IMR-90 (cell line): ENCODE measurements around the gene ITGAE. TPM values are rescaled to one million over a fixed set of nuclear protein-coding genes. Genes with fewer than 3 reads are reported as not detected.

Source experiments
- ATAC-seq: fragments of 200-7000 bp; cut with Tn5 transposase; 2 replicates; pipeline ENCODE4 v1.9.1; 2020; ENCODE audit warnings: low read depth, mild to moderate bottlenecking, moderate library complexity
- BruUV-seq: library from RNA; stranded (reverse); fragments of 400-500 nt; replicated peaks from 2 replicates; lab custom pipeline; 2021; lab: Mats Ljungman, UMichigan
- CTCF ChIA-PET: fragments of 300-600 bp; formaldehyde crosslinking; extraction: SDS; loops from one replicate; lab custom pipeline; 2021; ENCODE audit warnings: antibody characterized with exemption; lab: Yijun Ruan, JAX
- POLR2A ChIA-PET: fragments of 300-600 bp; sonication (Branson Sonifier 250); formaldehyde crosslinking; loops from one replicate; lab custom pipeline; 2022; ENCODE audit warnings: antibody characterized with exemption; ENCODE audit not compliant: unreplicated experiment; lab: Charles Lee
- DNase-seq: peaks from one replicate; pipeline ENCODE4 v3.0.0; 2013
- H2AFZ ChIP-seq: replicated peaks from 2 replicates; pipeline ENCODE3; 2013; ENCODE audit warnings: low read length, mild to moderate bottlenecking; ENCODE audit not compliant: poor library complexity
- H2AK5ac ChIP-seq: 2 replicates; pipeline ENCODE4 v1.6.1; 2013; ENCODE audit warnings: low read depth, low read length, inconsistent platforms
- H2AK9ac ChIP-seq: replicated peaks from 2 replicates; pipeline ENCODE3; 2013; ENCODE audit warnings: mild to moderate bottlenecking, low read depth, low read length, moderate library complexity; ENCODE audit not compliant: poor library complexity
- H2BK120ac ChIP-seq: 2 replicates; pipeline ENCODE4 v1.6.1; 2013; ENCODE audit warnings: low read depth, low read length, inconsistent platforms
- H2BK15ac ChIP-seq: 3 replicates; pipeline ENCODE4 v1.6.1; 2013; ENCODE audit warnings: low read depth, low read length, inconsistent platforms
- H2BK20ac ChIP-seq: 2 replicates; pipeline ENCODE4 v1.6.1; 2013; ENCODE audit warnings: low read depth, mild to moderate bottlenecking, inconsistent platforms, low read length, moderate library complexity
- H2BK5ac ChIP-seq: 2 replicates; pipeline ENCODE4 v1.6.1; 2013; ENCODE audit warnings: mild to moderate bottlenecking, low read depth, low read length, inconsistent platforms; ENCODE audit not compliant: poor library complexity, severe bottlenecking
- H3K14ac ChIP-seq: replicated peaks from 2 replicates; pipeline ENCODE4 v1.6.1; 2013; ENCODE audit warnings: low read depth, low read length, inconsistent platforms
- H3K18ac ChIP-seq: 2 replicates; pipeline ENCODE4 v1.6.1; 2013; ENCODE audit warnings: low read depth, low read length, control low read depth
- H3K23ac ChIP-seq: 2 replicates; pipeline ENCODE4 v1.6.1; 2013; ENCODE audit warnings: low read depth, low read length, inconsistent platforms
- H3K27ac ChIP-seq: 2 replicates; pipeline ENCODE4 v1.5.1; 2013; ENCODE audit warnings: mild to moderate bottlenecking, control low read depth, low read length; ENCODE audit not compliant: insufficient read depth
- H3K27me3 ChIP-seq: 2 replicates; pipeline ENCODE4 v1.6.1; 2013; ENCODE audit warnings: low read length; ENCODE audit not compliant: control insufficient read depth, insufficient read depth
- H3K36me3 ChIP-seq: 2 replicates; pipeline ENCODE4 v1.6.1; 2013; ENCODE audit warnings: low read length, mixed read lengths; ENCODE audit not compliant: control insufficient read depth, insufficient read depth
- H3K4ac ChIP-seq: 2 replicates; pipeline ENCODE4 v1.6.1; 2013; ENCODE audit warnings: low read depth, low read length, inconsistent platforms
- H3K4me1 ChIP-seq: 2 replicates; pipeline ENCODE4 v1.6.1; 2013; ENCODE audit warnings: low read length, mixed read lengths; ENCODE audit not compliant: control insufficient read depth, insufficient read depth
- H3K4me2 ChIP-seq: 2 replicates; pipeline ENCODE4 v1.6.1; 2013; ENCODE audit warnings: low read depth, mild to moderate bottlenecking, control low read depth, low read length, moderate library complexity
- H3K4me3 ChIP-seq: 2 replicates; pipeline ENCODE4 v1.5.1; 2013; ENCODE audit warnings: low read depth, mild to moderate bottlenecking, control low read depth, low read length, moderate library complexity; ENCODE audit not compliant: insufficient read depth
- H3K56ac ChIP-seq: 2 replicates; pipeline ENCODE4 v1.6.1; 2013; ENCODE audit warnings: low read length, inconsistent platforms; ENCODE audit not compliant: insufficient read depth; ENCODE audit errors: extremely low read depth
- H3K79me1 ChIP-seq, 2 experiments: 2 replicates each; pipeline ENCODE4 v1.6.1; 2013; ENCODE audit warnings: low read length in 2 of 2, inconsistent platforms in 1 of 2, low read depth in 1 of 2
- H3K9ac ChIP-seq: 2 replicates; pipeline ENCODE4 v1.6.1; 2013; ENCODE audit warnings: low read depth, low read length, control low read depth
- H3K9me1 ChIP-seq: 2 replicates; pipeline ENCODE4 v1.6.1; 2013; ENCODE audit warnings: low read length, inconsistent platforms; ENCODE audit not compliant: insufficient read depth
- H3K9me3 ChIP-seq: 2 replicates; pipeline ENCODE4 v1.6.1; 2013; ENCODE audit warnings: low read length; ENCODE audit not compliant: control insufficient read depth, insufficient read depth
- H4K20me1 ChIP-seq: 2 replicates; pipeline ENCODE4 v1.6.1; 2013; ENCODE audit warnings: low read length, inconsistent platforms; ENCODE audit not compliant: insufficient read depth
- H4K5ac ChIP-seq: 2 replicates; pipeline ENCODE4 v1.6.1; 2013; ENCODE audit warnings: mild to moderate bottlenecking, low read depth, low read length, control low read depth
- H4K8ac ChIP-seq, 2 experiments: 2 replicates each; pipeline ENCODE4 v1.6.1; 2013; ENCODE audit warnings: low read depth in 2 of 2, low read length in 2 of 2, control low read depth in 1 of 2, inconsistent platforms in 1 of 2
- H4K91ac ChIP-seq: 2 replicates; pipeline ENCODE4 v1.6.1; 2013; ENCODE audit warnings: low read depth, low read length, inconsistent platforms; ENCODE audit not compliant: insufficient read depth
- BHLHE40 ChIP-seq: fragments of 150-350 bp; IDR thresholded peaks from 2 replicates; pipeline ENCODE4 v1.6.1; 2016; ENCODE audit warnings: mild to moderate bottlenecking, low read depth, low read length
- CEBPB ChIP-seq: IDR thresholded peaks from 2 replicates; pipeline ENCODE4 v1.6.1; 2012; ENCODE audit warnings: low read depth, low read length, improper control_type of control experiment
- CHD1 ChIP-seq: IDR thresholded peaks from 2 replicates; pipeline ENCODE4 v1.6.1; 2012; ENCODE audit warnings: low read depth, low read length, improper control_type of control experiment
- CTCF ChIP-seq: conservative IDR thresholded peaks from 2 replicates; pipeline ENCODE4 v1.5.1; 2012; ENCODE audit warnings: mild to moderate bottlenecking, low read depth, low read length, improper control_type of control experiment
- FOS ChIP-seq: fragments of 150-350 bp; IDR thresholded peaks from 2 replicates; pipeline ENCODE4 v1.6.1; 2016; ENCODE audit warnings: low read depth, low read length
- MAFK ChIP-seq: IDR thresholded peaks from 2 replicates; pipeline ENCODE4 v1.6.1; 2012; ENCODE audit warnings: low read depth, low read length, improper control_type of control experiment
- MAZ ChIP-seq: IDR thresholded peaks from 2 replicates; pipeline ENCODE4 v1.6.1; 2012; ENCODE audit warnings: low read depth, mild to moderate bottlenecking, low read length, improper control_type of control experiment, moderate library complexity, borderline replicate concordance
- MXI1 ChIP-seq: IDR thresholded peaks from 2 replicates; pipeline ENCODE4 v1.6.1; 2012; ENCODE audit warnings: low read depth, mild to moderate bottlenecking, low read length, moderate library complexity, borderline replicate concordance
- NFE2L2 ChIP-seq: fragments of 150-350 bp; IDR thresholded peaks from 2 replicates; pipeline ENCODE4 v1.6.1; 2016; ENCODE audit warnings: low read depth, mild to moderate bottlenecking, low read length
- POLR2A ChIP-seq: IDR thresholded peaks from 2 replicates; pipeline ENCODE4 v1.6.1; 2012; ENCODE audit warnings: mild to moderate bottlenecking, low read depth, low read length
- RAD21 ChIP-seq: IDR thresholded peaks from 2 replicates; pipeline ENCODE4 v1.6.1; 2012; ENCODE audit warnings: low read length, improper control_type of control experiment
- RCOR1 ChIP-seq: IDR thresholded peaks from 2 replicates; pipeline ENCODE4 v1.6.1; 2012; ENCODE audit warnings: mild to moderate bottlenecking, low read length, improper control_type of control experiment; ENCODE audit not compliant: insufficient replicate concordance
- RFX5 ChIP-seq: IDR thresholded peaks from 2 replicates; pipeline ENCODE4 v1.8.0; 2012; ENCODE audit warnings: low read depth, mild to moderate bottlenecking, low read length, moderate library complexity
- SMC3 ChIP-seq: fragments of 150-350 bp; IDR thresholded peaks from 2 replicates; pipeline ENCODE4 v1.6.1; 2016; ENCODE audit warnings: low read depth, mild to moderate bottlenecking, antibody characterized with exemption, low read length, moderate library complexity
- USF2 ChIP-seq: fragments of 150-350 bp; IDR thresholded peaks from 2 replicates; pipeline ENCODE4 v1.6.1; 2017; ENCODE audit warnings: mild to moderate bottlenecking, antibody characterized with exemption, low read length, low read depth
- WGBS, 2 experiments: methylation state at CpG; one replicate each; pipeline versions ENCODE4 v1.1.5 to v1.1.7; 2013; ENCODE audit warnings: missing lambda C conversion rate in 2 of 2; ENCODE audit not compliant: insufficient read length in 1 of 2; ENCODE audit errors: extremely low coverage in 2 of 2; 5-methylcytosine and 5-hydroxymethylcytosine counted together
- dilution Hi-C: fragments of 300-500 bp; cut with HindIII; formaldehyde crosslinking; loops from one replicate; pipeline ENCODE4 v1.14.3; 2018; ENCODE audit warnings: low sequenced_read_pairs; ENCODE audit not compliant: unreplicated experiment
- in situ Hi-C: fragments of 300-500 bp; cut with MboI; formaldehyde crosslinking; loops from 3 replicates; pipeline ENCODE4 v1.14.3; 2019; ENCODE audit warnings: low sequenced_read_pairs, inconsistent platforms, mixed read lengths
- intact Hi-C: fragments of 100-400 bp; cut with micrococcal nuclease; formaldehyde crosslinking; loops from 2 replicates; pipeline ENCODE4 v1.10.0; 2022
- polyA plus RNA-seq, 3 experiments: library from polyadenylated mRNA; depleted of rRNA; stranded (reverse); fragments of >200 nt; gene quantifications; 2 replicates each; pipeline ENCODE4 v1.2.3, GENCODE V29; 2012; ENCODE audit warnings: low replicate concordance in 1 of 3
- total RNA-seq: library from RNA; depleted of rRNA; stranded (reverse); fragments of >200 nt; gene quantifications from 2 replicates; pipeline ENCODE4 v1.2.3, GENCODE V29; 2012

The ITGAE gene
- total and polyA plus RNA-seq, 2 of the 4 experiments (the other 2 are of a cell fraction): 54.1 to 60.8 TPM

GRCh38 chr17:3668279-3669084 lies 132.5 kb downstream of the ITGAE start, which contains the start of the genes EMC6 and TAX1BP3:
TSS of gene EMC6 (plus strand) at chr17:3668812. CDS start at chr17:3669147, 335 bp downstream.
TSS of gene TAX1BP3 (minus strand) at chr17:3668578. CDS start at chr17:3668526, 52 bp downstream.
- no TSS peak for BruUV-seq
- ATAC-seq: peak; percentile 89
- CTCF ChIA-PET: no interaction called here
- TF ChIP-seq MXI1 (peak; percentile 41; the same call in 1 of the 2 replicates), CTCF (no peak), MAZ (peak; percentile 95; the same call in 1 of the 2 replicates), RFX5 (no peak), CEBPB (no peak), NFE2L2 (no peak), MAFK (no peak), FOS (no peak), CHD1 (no peak), SMC3 (no peak), USF2 (no peak), RAD21 (no peak), POLR2A (peak; percentile 99), RCOR1 (peak; percentile 67), BHLHE40 (peak; percentile 57; the same call in 1 of the 2 replicates)

More at GRCh38 chr17:3668279-3669084, 132.5 kb downstream of the ITGAE start, which contains the start of the genes EMC6 and TAX1BP3:
- peak; percentile 96 for DNase-seq
- H3K27ac ChIP-seq: peak within 1 kb of the TSS; percentile 93
- H3K4ac ChIP-seq: peak within 1 kb of the TSS; percentile 98
- peaks cover 26% of the 10 kb centered on the region for H3K9me1 ChIP-seq
- peak within 1 kb of the TSS; percentile 92 for H2BK5ac ChIP-seq
- H3K36me3 ChIP-seq: peaks cover 25% of the 10 kb centered on the region
- intact Hi-C loops: loop anchor here (5.0 kb wide), 1 partner anchor 54 kb away; the partner anchor contains the start of gene HASPIN
- peak within 1 kb of the TSS; percentile 81 for H3K18ac ChIP-seq
- peaks cover 6 to 64% of the 10 kb centered on the region in 2 experiments; a peak in 3 of 4 replicates for H3K79me1 ChIP-seq
- H2AK9ac ChIP-seq: peak within 1 kb of the TSS; percentile 100
- H3K9ac ChIP-seq: peak within 1 kb of the TSS; percentile 93
- peak within 1 kb of the TSS; percentile 97 for H3K23ac ChIP-seq
- in situ Hi-C loops: no loop called here
- H3K56ac ChIP-seq: peak within 1 kb of the TSS; percentile 98
- POLR2A ChIA-PET: no interaction called here
- dilution Hi-C loops: no loop called here
- WGBS, 2 experiments: 1% methylated on average over 39 of the region's 89 CpGs; no CpG with 5 or more reads in 1 of the 2 experiments
- no peaks in the 10 kb centered on the region for H3K27me3 ChIP-seq
- H2AK5ac ChIP-seq: peak within 1 kb of the TSS; percentile 94
- H4K20me1 ChIP-seq: peaks cover 45% of the 10 kb centered on the region
- peak within 1 kb of the TSS; percentile 86 for H2BK120ac ChIP-seq
- H4K5ac ChIP-seq: peak within 1 kb of the TSS; percentile 80
- H4K8ac ChIP-seq: peak within 1 kb of the TSS; percentile 79 to 87
- H3K4me3 ChIP-seq: peak within 1 kb of the TSS; percentile 71
- H2BK15ac ChIP-seq: peak within 1 kb of the TSS; percentile 50; the same call in 1 of the 3 replicates
- peak within 1 kb of the TSS; percentile 94 for H2AFZ ChIP-seq
- peak within 1 kb of the TSS; percentile 99 for H3K14ac ChIP-seq
- H3K4me1 ChIP-seq: peaks cover 10% of the 10 kb centered on the region
- H4K91ac ChIP-seq: peak within 1 kb of the TSS; percentile 94
- H3K4me2 ChIP-seq: peak within 1 kb of the TSS; percentile 87
- H3K9me3 ChIP-seq: no peaks in the 10 kb centered on the region
- no peak within 1 kb of the TSS; the same call in 1 of the 2 replicates for H2BK20ac ChIP-seq
